DMS153 (cell line): ENCODE measurements around the gene RABAC1.
"Not testable (repeated sequence)": the region's sequence is repeated elsewhere in the genome, so short reads cannot be mapped to it uniquely, and the experiment has no call there.

ENCODE experiments used
- DNase-seq: peaks from one replicate; lab custom pipeline; 2025; lab: John Stamatoyannopoulos, UW

Gene RABAC1, protein sequence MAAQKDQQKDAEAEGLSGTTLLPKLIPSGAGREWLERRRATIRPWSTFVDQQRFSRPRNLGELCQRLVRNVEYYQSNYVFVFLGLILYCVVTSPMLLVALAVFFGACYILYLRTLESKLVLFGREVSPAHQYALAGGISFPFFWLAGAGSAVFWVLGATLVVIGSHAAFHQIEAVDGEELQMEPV

DNA sequence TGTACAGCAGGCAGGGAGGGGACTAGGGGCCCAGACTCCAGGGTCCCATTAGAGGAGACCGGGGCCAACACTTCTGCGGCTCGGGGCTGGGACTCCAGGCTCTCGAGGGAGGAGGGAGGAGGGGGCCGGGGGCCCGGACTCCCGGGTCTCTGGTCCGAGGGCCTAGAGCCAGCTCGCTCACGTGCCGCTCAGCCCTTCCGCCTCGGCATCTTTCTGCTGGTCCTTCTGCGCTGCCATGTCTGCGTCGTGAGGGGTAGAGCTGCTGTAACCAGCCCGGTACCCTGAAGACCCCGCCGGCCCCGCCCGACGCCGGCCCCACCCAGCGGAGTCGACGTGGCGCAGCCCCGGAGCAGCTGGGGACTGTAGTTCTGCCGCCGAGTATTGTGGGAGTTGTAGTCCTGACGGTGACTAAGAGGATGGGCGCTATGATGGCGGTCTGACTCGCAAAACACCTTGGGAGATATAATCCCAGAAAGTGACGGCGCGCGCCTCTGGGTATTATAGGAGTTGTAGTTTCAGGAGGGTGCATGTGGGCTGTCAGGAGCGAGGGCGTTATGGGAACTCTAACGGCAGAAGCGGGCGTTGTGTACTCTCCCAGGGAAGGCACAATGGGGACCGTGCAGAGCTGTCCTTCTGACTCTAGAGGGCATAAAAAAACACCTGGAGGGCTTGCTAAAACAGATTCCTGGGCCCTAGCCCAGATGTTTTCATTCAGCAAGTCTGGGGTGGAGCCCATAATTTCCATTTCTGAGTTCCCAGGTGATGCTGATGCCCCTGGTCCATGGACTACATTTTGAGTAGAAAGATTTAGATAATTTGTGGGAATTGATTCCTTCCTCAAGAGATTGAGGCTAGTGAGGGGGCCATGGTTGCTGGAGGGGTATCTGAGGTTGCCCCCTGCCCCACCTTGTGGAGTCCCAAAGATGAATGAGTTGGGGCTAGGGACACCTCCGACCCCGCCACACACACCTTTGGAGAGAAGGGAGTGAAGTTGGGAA is at the start of gene RABAC1:
Gene RABAC1, minus strand, starts transcription at position 266 of the 998 bp plus-strand sequence. Its CDS starts 29 bp downstream, at position 237.
- peak; percentile 92 for DNase-seq

DNA sequence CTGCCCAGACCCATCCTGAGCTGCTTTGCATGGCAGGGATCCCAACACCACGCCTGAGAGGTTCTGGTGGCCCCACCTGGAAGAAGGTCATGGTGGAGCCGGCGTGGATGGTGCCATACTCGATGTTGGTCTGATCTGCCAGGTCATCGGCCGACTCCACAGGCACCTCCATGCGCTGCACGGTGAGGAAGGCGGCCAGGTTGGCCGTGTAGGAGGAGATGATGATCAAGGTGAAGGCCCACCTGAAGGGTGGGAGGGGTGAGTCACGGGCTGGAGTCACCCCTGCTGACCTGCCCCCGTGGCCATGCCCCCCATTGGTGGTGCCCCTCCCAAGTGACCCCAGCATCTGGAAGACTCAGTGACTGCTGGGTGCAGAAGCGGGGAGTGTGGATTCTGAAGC is 47.4 kb upstream of the RABAC1 start:
- DNase-seq, result no peak

DNA sequence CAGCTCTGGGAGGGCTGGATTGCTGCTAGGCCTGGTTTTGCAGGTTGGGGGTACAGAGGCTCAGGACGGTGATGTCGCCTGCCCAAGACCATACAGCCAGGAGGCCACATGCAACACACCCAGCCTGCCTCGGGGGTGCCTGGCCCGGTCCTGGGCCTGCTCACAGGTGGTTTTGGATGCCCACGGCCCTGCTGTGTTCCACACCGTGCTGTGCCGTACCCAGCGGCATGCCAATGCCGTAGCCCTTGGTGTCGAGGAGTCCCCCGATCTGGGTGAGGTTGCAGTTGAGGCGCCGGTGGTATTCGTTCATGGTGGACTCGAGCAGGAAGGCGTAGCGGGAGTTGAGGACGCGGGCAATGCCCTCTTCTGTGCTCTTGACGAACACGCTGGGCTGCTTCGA is 46.4 kb upstream of the RABAC1 start:
- no peak for DNase-seq

DNA sequence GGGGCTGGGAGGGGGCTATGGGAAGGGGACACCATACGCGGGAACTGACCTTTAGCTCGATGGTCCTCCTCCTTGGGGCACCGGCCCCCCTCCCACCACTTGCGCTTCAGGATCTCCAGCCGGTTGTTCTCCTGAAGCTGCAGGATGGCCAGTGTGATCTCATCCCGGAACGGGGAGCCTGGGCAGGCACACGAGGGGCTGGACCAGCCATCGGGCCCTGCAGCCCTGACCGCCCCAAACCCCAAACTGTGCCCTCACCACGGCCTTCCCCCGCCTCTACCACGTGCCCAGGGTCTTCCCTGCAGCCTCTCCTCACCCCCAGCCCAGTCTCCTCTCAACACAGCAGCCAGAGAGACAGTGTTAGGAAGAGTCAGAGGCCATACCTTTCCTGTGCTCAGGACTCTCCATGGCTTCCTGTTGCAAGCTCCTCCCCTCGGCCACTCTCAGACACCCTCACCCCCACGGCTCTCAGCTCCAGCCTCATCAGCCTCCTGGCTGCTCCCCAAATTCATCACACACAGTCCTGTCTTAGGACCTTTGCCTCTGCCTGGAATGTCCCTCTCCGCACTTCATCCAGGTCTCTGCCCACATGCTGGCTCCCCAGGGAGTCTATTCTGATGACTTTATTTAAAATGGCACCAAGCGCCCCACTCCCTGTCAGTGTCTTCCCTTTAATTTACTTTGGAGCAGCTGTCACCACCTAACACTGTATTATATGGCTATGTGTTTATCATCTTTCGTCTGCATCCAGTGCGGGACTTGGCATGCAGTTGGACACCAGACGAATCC is 44.6 kb upstream of the RABAC1 start:
- DNase-seq, result peak; percentile 20

DNA sequence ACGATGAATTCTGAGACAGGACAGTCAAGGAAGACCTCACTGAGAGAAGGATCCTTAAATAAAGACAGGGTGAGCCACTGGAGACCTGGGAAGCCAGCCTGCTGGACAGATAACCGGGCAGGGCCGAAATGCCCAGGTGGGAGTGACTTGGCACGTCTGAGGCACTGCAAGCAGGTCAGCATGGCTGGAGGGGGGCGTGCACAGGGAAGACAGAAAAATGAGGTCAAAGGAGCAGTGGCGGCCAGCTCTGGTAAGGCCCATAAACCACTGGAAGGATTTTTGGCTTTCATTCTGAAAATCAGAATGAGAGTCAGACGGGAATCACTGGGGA is 40.7 kb upstream of the RABAC1 start:
- no peak for DNase-seq

DNA sequence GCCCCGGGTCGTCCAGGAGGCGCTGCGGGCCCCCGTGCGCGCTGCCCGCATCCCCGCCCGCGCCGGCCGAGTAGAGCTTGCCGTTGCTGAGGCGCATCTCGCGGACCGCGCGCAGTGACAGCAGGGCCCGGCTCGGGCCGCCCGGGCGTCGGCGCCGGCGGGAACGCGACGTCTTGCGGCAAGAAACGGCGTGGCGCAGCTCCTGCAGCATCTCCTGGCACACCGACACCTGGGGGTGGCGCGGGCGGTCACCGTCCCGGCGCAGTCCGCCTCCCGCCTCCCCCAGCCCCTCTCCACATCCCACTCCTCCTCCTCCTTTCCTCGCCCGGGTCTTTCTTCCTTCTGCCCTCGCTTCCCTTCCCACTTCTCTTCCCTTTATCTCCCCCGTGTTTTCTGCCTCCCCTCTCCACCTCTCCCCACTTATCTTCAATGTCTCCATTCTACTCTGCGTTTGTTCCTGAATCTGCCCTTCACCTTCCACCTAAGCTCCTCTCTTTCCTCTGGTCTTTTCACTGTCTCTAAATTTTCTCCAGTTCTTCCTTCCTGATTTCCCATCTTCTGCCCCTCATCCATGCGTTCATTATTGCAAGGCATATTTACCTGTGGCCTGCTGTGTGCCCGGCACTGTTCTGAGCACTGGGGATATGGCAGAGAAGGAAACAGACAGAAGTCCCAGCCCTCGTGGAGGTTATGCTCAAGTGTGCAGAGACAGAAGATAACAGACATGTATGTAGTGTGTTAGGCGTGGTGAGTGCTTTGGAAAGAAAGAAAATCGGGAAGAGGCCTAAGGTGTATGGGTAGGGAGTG is 40.2 kb upstream of the RABAC1 start:
- DNase-seq, result no peak

DNA sequence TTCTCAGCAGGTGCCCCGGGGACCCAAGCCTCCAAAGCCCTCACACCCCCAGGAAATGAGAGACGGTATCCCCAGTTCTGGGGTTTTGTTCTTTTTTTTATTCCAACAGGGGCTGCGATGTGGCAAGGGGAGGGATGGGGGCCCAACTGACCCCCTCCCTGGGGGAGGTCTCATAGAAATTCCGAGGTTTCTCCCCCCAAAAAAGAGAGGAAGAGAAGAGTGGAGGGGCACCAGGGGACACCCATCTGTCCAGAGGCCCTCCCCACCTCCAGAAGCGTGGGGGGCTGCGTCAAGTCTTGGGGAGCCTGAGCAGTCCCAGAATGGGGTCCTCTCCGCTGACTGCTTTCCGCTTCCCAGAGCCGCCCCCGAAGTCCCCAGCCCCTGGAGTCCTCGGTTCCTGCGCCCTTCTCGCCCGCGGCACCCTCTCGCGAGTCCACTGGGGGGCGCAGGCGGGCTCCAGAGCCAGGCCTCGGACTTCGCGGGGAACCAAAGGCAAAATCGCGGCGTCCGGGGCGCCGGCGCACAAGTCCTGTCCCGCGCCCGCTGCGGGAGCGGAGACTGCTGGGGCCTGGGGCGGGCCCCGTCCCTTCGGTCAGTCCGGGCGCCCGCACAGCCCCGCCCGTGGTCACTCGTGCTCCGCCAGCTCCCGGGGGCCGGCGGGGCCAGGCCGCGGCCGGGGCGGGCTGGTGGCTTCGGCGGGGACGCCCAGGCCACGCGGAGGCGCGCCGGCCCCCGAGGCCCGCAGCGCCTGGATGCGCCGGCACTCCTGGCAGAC is 39.3 kb upstream of the RABAC1 start:
- peak; percentile 44 for DNase-seq

DNA sequence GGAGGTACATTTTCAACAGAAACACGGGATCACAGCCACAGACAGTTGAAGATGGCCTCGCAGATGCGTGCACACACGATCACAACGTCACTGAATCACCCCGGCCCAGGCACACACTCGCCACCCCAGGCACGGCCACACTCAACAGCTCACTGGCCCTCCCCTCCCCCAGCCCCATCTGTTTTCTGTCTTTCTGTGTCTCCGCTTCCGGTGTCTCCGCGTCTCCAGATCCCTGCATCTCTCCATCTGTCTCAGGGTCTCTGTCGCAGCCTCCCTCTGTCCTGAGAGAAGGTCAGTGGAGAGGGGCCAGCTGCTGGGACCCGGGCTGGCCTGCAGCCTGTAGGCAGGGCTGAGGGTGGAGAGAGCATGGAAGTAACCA is 38.7 kb upstream of the RABAC1 start:
- peak; percentile 32 for DNase-seq

DNA sequence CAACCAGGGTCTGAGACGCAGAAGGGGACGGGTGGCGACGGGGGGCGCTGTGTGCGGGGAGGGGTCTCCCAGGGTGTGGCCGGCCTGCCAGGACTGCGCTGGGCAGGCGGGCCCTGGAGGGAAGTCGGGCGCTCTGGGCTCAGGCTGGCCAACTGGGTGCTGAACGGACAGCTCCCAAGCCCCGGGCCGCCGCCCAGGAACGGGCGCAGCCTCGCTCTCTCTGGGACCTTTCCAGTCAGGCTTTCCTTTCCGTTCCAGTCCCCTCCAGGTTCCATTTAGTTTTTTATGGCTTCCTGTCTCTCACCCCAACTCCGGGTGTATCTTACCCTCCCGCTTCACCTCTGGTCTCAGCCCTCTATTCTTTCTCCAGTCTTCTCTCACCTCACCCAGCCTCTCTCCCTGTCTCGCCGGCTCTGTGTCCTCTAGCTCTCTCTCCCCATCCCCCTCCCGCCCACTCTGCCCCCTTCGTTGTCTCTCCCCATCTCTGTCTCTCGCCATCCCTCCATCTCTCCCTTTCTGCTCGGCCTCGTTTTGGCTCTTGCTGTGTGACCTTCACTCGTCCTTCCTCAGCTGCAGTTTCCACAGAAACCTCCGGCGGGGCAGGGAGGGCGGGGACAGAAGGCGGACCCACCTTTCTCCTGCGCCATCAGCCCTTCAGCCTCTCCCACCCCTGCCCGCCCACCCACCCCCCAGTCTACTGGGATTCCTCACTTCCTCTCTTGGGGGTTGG is 38.2 kb upstream of the RABAC1 start:
- no peak for DNase-seq

DNA sequence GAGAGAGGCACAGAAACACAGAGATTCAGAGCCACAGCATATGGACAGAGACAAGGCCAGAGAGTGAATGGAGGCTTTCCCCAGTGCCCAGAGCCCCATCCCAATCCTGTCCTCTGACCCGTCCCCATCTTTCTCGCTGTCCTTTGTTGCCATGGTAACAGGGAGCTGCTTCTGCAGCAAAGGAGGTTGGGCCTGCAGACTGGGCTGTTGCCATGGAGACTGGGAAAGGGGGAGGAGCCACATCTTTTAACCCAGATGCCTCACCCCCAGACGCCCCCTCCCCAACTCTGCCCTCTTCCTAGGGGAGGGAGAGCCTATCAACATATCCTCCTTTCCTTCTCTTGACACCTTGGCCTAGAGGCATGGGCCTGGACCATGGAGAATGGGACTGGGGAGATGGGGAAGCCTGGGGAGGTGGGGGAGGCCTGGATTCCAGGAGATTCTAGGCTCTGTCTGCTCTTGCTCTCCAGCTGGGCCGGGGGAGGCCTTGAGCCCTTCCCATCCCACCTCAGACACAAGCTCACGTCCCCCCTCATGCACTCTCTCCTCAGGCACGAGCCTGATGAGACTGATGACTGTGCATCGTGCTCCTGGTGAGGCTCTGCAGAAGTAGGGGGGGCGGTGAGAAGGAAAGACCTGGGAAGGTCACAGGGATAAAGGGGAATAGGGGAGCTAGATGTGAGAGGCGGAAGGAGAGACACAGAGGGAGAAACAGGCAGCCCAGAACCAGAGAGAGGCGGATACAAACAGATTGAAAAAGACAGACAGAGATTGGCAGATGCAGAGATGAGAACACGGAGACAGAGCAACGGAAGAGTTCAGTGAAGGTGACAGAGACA is 37.1 kb upstream of the RABAC1 start:
- no peak for DNase-seq

DNA sequence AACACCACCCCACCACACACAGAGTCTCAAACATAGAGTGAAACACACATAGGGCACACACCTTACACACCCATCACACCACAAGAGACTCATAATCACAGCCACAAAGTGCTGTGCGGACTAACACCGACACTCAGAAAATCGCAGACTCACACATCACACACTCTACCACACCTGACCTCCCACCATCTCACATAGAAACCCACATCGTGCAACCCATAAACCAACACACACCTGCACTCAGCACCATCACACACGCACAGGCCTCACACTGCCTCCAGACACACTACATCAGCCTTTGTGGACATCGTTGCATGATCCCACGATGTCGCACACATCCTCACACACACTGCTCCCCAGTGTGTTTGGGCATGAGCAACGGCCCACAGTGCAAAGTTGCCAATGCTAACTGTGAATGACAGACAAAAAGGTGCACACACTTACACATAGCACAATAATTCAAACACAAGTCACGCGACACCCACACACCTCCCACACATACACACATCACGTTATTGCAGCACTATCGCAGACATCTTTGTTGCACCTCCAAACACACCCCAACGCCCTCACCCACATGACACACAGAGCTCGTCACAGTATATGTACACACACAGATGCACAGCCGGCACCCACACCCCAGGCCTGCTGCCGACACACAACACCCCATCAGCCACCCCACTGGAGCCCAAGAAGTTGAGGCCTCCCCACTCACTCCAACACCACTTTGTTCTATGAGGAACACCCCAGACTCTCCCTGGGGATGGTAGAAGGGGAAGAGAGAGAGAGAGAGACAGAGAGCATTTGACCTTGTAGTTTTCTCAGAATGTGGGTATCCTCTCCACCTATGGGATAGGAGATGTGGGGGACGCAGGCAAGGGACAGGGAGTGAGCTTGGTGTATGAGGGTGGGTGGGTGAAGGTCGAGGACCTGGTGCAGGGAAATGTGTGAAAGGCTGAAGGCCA is 36.2 kb upstream of the RABAC1 start:
- DNase-seq, result no peak

DNA sequence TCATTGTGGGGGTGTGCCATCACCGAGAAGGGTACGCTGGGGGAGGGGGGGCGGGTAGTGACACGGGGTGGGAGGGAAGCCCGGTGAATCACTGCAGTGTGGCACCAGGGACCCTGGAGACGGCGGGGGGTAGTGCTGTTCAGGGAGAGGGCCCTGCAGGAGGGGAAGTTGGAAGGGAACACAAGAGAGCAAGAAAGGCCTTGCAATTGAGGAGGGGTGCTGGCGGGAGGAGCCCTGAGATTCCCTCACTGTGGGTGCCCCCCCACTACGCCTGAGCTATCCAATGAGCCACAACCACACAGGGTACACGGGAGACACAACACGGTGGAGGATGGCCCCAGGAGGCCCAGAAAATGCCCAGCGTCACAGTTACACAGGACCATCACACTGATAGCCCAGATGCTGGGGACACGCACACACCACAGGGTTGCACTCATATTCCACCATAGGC is 35.4 kb upstream of the RABAC1 start:
- no peak for DNase-seq

DNA sequence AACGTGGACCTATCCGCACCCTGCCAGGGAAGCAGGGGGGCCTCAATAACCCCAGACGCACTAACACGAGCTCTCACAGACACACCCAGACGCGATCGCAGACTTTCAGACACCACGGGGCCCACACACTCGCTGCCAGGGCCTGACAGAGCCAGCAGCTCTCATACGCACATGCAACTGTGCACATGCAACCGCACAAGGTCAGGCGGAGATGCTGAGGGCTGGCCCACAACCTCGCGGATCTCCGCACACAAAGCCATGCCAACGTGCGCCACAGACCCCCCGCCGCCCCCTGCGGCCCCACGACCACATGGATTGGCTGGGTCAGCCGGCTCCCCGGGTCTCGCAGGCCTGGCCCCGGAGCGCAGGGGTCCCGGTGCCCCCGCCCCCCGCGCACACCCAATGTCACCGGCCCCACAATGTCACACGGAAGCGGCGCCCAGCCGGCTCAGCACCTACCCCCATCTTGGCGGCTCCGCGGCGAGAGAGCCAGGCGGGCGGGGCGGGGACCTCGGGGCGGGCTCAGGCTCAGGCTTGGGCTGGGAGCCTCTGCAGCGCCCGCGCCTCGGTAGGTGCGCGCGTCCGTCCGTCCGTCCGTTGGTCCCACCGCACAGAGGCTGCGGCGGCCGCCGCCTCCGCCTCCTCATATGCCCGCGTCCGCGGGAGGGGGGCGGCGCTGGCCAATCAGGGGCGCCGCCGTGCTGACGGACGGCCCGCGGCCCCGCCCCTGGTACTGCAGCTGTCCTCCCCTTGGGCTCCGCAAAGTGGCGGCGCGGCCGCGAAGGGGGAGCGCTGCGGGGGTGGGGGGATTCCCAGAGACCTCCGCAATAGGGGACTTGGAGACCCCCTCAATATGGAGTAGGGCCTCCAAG is 34.7 kb upstream of the RABAC1 start, which contains the start of gene ATP1A3:
Gene ATP1A3, minus strand, starts transcription at position 619 of the 872 bp plus-strand sequence. Its CDS starts 154 bp downstream, at position 465.
- peak; percentile 45 for DNase-seq

DNA sequence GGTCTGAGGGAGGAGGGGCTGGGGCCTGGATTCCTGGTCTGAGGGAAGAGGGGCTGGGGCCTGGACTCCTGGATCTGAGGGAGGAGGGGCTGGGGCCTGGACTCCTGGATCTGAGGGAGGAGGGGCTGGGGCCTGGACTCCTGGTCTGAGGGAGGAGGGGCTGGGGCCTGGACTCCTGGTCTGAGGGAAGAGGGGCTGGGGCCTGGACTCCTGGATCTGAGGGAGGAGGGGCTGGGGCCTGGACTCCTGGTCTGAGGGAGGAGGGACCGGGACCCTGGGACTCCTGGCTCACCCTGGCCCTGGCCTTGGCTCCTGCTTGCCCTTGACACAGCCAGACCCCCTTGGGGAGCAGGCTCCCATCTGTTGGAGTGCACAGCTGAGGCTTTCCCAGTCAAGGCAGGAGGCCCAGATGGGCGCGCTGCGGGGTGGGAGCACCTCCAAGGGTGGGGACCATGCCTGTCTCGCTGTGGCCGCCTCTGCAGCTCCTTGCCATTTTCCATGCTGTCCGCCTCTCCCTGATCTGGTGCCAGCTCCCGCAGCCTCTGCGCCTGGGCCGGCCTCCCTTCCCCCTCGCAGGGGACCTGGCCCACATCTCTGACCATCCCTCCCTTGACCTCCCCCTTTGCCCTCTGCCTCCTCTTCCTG is 32.9 kb upstream of the RABAC1 start:
- not testable (repeated sequence) for DNase-seq

DNA sequence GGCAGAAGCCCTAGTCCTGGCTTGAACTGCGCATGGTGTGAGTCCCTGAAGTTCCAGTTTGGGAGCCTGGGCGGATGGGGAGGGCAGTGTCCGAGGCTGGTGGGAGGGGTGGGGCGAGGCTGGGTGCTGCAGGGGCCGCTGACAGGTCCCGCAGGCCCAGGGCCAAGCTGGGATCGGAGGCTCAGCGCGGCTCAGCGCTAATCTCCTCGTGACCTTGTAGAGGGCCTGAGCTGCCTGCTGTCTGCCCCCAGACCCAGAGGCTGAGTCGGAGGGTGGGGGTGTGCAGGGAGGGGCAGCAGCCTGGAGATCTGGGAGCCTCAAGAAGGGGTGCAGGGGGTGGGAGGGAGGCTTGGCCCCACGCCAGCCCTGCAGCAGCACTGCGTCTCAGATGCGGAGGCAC is 31.9 kb upstream of the RABAC1 start:
- DNase-seq, result no peak

DNA sequence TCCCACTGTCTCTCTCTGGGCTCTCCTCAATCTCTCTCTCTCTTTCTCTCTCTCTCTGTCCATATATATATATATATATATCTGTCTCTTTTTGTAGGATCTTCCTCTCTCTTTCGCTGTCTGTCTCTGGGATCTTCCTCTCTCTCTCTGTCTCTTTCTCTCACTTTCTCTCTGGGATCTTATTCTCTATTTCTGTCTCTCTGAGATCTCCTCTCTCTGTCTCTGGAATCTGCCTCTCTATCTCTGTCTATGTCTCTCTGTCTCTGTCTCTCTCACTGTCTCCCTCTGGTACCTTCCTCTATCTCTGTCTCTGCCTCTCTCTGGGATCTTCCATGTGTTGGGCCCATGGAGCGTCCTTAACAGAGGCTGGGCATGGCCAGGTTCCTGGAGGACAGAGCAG is 31.5 kb upstream of the RABAC1 start:
- no peak for DNase-seq
